Colonic mucosa (tissue), 4 donors: ENCODE measurements around the gene HOXA4. TPM values are rescaled to one million over a fixed set of nuclear protein-coding genes. Genes with fewer than 3 reads are reported as not detected.

Source experiments
- DNase-seq: peaks from one replicate; pipeline ENCODE4 v3.0.0-alpha.2; 2020
- H3K27ac ChIP-seq: fragments of 200-600 bp; one replicate; pipeline ENCODE4 v1.8.0; 2021
- H3K27me3 ChIP-seq: fragments of 200-600 bp; one replicate; pipeline ENCODE4 v1.8.0; 2021
- H3K36me3 ChIP-seq: fragments of 200-600 bp; one replicate; pipeline ENCODE4 v1.8.0; 2021
- H3K4me1 ChIP-seq: fragments of 200-600 bp; one replicate; pipeline ENCODE4 v1.8.0; 2021; ENCODE audit warnings: mild to moderate bottlenecking
- H3K4me3 ChIP-seq: fragments of 200-600 bp; one replicate; pipeline ENCODE4 v1.8.0; 2021
- H3K9ac ChIP-seq, 2 donors: one replicate each; pipeline ENCODE4 v1.7.0; 2013; ENCODE audit warnings: control low read depth in 2 of 2, low read depth in 2 of 2, low read length in 2 of 2
- H3K9me3 ChIP-seq: fragments of 200-600 bp; one replicate; pipeline ENCODE4 v1.8.0; 2021
- CTCF ChIP-seq: fragments of 200-600 bp; IDR thresholded peaks from one replicate; pipeline ENCODE4 v1.8.0; 2022; ENCODE audit warnings: antibody characterized with exemption, mild to moderate bottlenecking
- intact Hi-C: fragments of 100-400 bp; cut with DNase I; formaldehyde crosslinking; loops from one replicate; pipeline ENCODE4 v1.14.1; 2022
- total RNA-seq, 2 donors: library from RNA; stranded (reverse); fragmentation: NEBNext Ultra II Directional in 1 of 2; extraction: Animal tissue kit (Norgen Biotek cat#: 25700) in 1 of 2; gene quantifications; one replicate each; pipeline ENCODE4 v1.2.1, GENCODE V29; 2021
- donor health status: healthy.
- donor health status: DM: no; HTN: no; CAD: no.
- donor health status: DM: no; HTN: no; CAD: no.

Gene HOXA4
- total RNA-seq, 2 donors from 2014 or later: 3.3 to 4.5 TPM

GRCh38 chr7:27124096-27124901 lies 6.3 kb downstream of the HOXA4 start:
- Histone ChIP-seq H3K4me3 (no peak overlapping the region), H3K4me1 (peaks cover 10% of the 10 kb centered on the region), H3K9ac (peak overlapping the region; percentile 38 to 87), H3K27ac (no peak overlapping the region), H3K27me3 (no peaks in the 10 kb centered on the region), H3K9me3 (no peaks in the 10 kb centered on the region), H3K36me3 (no peaks in the 10 kb centered on the region)
- intact Hi-C loops: no loop called here
- DNase-seq: peak; percentile 37
- no peak for TF ChIP-seq CTCF

- peak overlapping the region; percentile 83 for H3K27ac ChIP-seq
- H3K9ac ChIP-seq: peak overlapping the region; percentile 61 to 87
- intact Hi-C loops: no loop called here
- no peak for TF ChIP-seq CTCF
- peaks cover 14% of the 10 kb centered on the region for H3K4me1 ChIP-seq
- DNase-seq: peak; percentile 32
- H3K36me3 ChIP-seq: no peaks in the 10 kb centered on the region
- no peaks in the 10 kb centered on the region for H3K27me3 ChIP-seq
- H3K4me3 ChIP-seq: peak overlapping the region; percentile 16
- H3K9me3 ChIP-seq: no peaks in the 10 kb centered on the region
Observed at GRCh38 chr7:27123477-27124053, 7.0 kb downstream of the HOXA4 start.

GRCh38 chr7:27123007-27123476 lies 7.5 kb downstream of the HOXA4 start:
- peak overlapping the region; percentile 16 for H3K4me3 ChIP-seq
- H3K9ac ChIP-seq: peak overlapping the region; percentile 61 to 87
- H3K36me3 ChIP-seq: no peaks in the 10 kb centered on the region
- DNase-seq: peak; percentile 29
- H3K9me3 ChIP-seq: no peaks in the 10 kb centered on the region
- peak overlapping the region; percentile 83 for H3K27ac ChIP-seq
- peaks cover 17% of the 10 kb centered on the region for H3K4me1 ChIP-seq
- TF ChIP-seq CTCF: no peak
- intact Hi-C loops: no loop called here
- no peaks in the 10 kb centered on the region for H3K27me3 ChIP-seq

- TF ChIP-seq CTCF: no peak
- H3K27me3 ChIP-seq: no peaks in the 10 kb centered on the region
- peaks cover 17% of the 10 kb centered on the region for H3K4me1 ChIP-seq
- peak overlapping the region; percentile 83 for H3K27ac ChIP-seq
- H3K36me3 ChIP-seq: no peaks in the 10 kb centered on the region
- H3K9ac ChIP-seq: peak overlapping the region; percentile 56 to 87
- intact Hi-C loops: no loop called here
- H3K4me3 ChIP-seq: peak overlapping the region; percentile 16
- H3K9me3 ChIP-seq: no peaks in the 10 kb centered on the region
- DNase-seq: peak; percentile 91
Observed at GRCh38 chr7:27122077-27122910, 8.3 kb downstream of the HOXA4 start.

GRCh38 chr7:27121684-27122076 lies 8.9 kb downstream of the HOXA4 start:
- TF ChIP-seq CTCF: no peak
- Histone ChIP-seq H3K4me1 (peaks cover 20% of the 10 kb centered on the region), H3K27ac (peak overlapping the region; percentile 83), H3K36me3 (no peaks in the 10 kb centered on the region), H3K4me3 (peak overlapping the region; percentile 16), H3K9me3 (no peaks in the 10 kb centered on the region), H3K27me3 (no peaks in the 10 kb centered on the region), H3K9ac (peak overlapping the region; percentile 51 to 87)
- intact Hi-C loops: no loop called here
- peak; percentile 49 for DNase-seq
